GM12801 (cell line): Measurements from ENCODE around the gene SATB2.

Source experiments
- TF ChIP-seq, protein P1 (sequence below): IDR thresholded peaks from one replicate; pipeline ENCODE4 v1.5.1; 2011; ENCODE audit warnings: control low read depth; ENCODE audit not compliant: insufficient read length; ENCODE audit errors: extremely low read depth

The SATB2 gene

GRCh38 chr2:199414001-199414400 is 43.7 kb downstream of the SATB2 start:
- TF ChIP-seq, protein P1, sequence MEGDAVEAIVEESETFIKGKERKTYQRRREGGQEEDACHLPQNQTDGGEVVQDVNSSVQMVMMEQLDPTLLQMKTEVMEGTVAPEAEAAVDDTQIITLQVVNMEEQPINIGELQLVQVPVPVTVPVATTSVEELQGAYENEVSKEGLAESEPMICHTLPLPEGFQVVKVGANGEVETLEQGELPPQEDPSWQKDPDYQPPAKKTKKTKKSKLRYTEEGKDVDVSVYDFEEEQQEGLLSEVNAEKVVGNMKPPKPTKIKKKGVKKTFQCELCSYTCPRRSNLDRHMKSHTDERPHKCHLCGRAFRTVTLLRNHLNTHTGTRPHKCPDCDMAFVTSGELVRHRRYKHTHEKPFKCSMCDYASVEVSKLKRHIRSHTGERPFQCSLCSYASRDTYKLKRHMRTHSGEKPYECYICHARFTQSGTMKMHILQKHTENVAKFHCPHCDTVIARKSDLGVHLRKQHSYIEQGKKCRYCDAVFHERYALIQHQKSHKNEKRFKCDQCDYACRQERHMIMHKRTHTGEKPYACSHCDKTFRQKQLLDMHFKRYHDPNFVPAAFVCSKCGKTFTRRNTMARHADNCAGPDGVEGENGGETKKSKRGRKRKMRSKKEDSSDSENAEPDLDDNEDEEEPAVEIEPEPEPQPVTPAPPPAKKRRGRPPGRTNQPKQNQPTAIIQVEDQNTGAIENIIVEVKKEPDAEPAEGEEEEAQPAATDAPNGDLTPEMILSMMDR: no peak

GRCh38 chr2:199409759-199410529 is 47.8 kb downstream of the SATB2 start:
- TF ChIP-seq, protein P1: no peak

- TF ChIP-seq, protein P1: no peak
These were observed 50.3 kb downstream of the SATB2 start for GRCh38 chr2:199407421-199407820.

DNA sequence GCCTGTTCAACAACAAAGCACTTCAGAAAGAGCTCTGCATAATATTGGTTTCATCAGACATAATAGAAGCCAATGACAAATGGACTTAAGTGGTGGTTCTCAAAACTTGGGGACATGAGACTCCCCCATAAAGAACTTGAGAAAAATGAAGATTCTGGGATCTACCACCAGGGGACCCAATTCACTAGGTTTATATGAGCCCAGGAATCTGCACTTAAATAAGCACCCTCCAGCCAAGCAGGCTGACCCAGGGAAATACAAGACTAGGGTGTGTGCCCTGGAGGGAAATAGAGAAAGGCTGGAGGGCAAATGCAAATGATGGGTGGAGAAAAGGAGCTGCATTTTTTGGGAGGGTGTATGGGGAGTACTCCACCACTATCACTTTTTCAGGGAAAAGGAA is 52.5 kb downstream of the SATB2 start:
- TF ChIP-seq, protein P1: no peak

DNA sequence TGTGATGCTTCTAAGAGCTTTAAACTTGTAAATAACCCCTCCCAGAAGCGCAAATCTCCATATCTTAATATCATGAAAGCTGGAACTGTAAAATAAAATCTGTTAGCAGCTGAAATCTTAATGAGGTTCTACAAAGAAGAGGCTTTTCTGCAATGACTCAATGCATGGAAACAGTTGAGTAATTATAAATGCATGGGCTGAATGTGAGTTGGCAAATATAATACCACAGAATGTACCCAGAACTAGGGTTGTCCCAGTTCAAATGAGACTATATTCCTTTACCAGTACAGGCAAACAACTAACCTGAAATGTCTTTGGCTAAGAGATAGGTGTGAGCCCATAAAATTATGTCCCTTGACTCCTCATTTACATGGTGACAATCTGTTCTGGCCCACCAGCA is 52.9 kb downstream of the SATB2 start:
- TF ChIP-seq, protein P1: no peak

DNA sequence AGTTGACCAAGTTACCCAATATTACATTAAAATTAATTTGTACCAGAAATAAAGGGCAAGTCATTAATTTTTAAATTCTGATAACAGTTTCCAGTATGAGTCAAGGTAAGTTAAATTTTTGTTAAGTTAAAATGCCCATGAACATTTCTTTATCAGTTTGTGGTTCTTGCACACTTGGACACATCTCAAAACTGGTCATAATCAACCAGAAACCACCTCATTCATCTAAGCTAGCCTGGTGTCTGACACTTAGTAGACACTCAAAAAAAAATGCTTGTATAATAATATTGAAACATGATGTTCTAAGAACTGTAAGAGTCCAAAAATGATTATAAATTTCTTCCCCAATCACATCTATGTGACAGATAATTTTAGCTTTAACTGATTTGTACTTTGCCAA is 62.4 kb downstream of the SATB2 start:
- TF ChIP-seq, protein P1: no peak

- TF ChIP-seq, protein P1: no peak
These were observed 65.4 kb downstream of the SATB2 start for GRCh38 chr2:199392363-199392762.
